Measurements from ENCODE around the gene GID8. TPM values are rescaled to one million over a fixed set of nuclear protein-coding genes. Genes with fewer than 3 reads are reported as not detected.

GID8 gene
- total and polyA plus RNA-seq, 2 donors (not counting 3 experiments of a cell fraction or from before 2014, with no cell fraction given), result 25.3 to 34.6 TPM

DNA sequence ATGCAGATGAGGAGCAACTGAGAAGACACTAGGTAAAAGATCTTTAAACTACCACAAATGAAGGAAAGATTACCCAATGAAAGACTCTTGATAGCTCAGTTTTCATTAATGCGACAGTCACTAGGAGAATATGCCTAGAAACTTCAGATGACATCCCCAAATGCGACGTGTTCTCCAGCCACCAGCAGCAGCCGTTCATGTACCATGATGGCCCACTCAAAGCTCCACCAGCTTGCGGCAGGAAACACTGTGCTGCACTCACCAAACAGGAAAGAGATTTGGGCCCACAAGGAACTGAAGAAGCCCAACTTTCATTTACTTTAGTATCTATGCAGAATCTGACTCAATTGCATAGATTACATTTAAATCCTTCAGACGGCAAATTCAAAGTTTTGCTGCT lies 19.1 kb upstream of the GID8 start:
- DNase-seq (ENCODE audit: low read depth, low spot score), result no peak
- Histone ChIP-seq H3K27me3 (ENCODE audit: control insufficient read depth in 2 of 2, insufficient read depth in 2 of 2, low read length in 2 of 2) (no peaks in the 10 kb centered on the region), H3K9ac (replicated peaks; ENCODE audit: extremely low read depth, insufficient read depth, low read length) (no peak overlapping the region), H3K4me3 (replicated peaks in 1 of 3; ENCODE audit: insufficient read depth in 1 of 3, low read depth in 1 of 3, low read length in 3 of 3) (no peak overlapping the region), H2AFZ (ENCODE audit: low read depth, low read length) (no peak overlapping the region), H3K4me1 (ENCODE audit: control insufficient read depth, extremely low read depth, insufficient read depth, low read length) (peaks cover 16% of the 10 kb centered on the region), H3K9me3 (replicated peaks; ENCODE audit: control insufficient read depth, insufficient read depth, low read length) (no peaks in the 10 kb centered on the region), H3K4me2 (ENCODE audit: insufficient read depth, low read length) (no peak overlapping the region), H3K27ac (ENCODE audit: insufficient read depth, low read depth, low read length) (no peak overlapping the region), H3K9me1 (replicated peaks; ENCODE audit: control insufficient read depth, extremely low read depth, insufficient read depth, low read length) (no peaks in the 10 kb centered on the region), H3K79me2 (ENCODE audit: control insufficient read depth, insufficient read depth, low read length) (peaks cover 100% of the 10 kb centered on the region), H3K36me3 (ENCODE audit: control insufficient read depth in 2 of 2, extremely low read depth in 1 of 2, insufficient read depth in 2 of 2, low read length in 2 of 2) (no peaks in the 10 kb centered on the region), H4K20me1 (replicated peaks; ENCODE audit: control insufficient read depth, extremely low read depth, insufficient read depth, low read length) (peaks cover 28% of the 10 kb centered on the region)
- ChIA-PET POLR2A (no interaction called here), CTCF (interaction anchor here (0.8 to 1.2 kb wide), 2 partner anchors 10 to 12 kb away, joined by 3 read pairs; no protein-coding TSS in a partner anchor)
- BruUV-seq (replicated peaks), result no TSS peak
- TF ChIP-seq EZH2 (IDR thresholded peaks at IDR 0.05; ENCODE audit: borderline replicate concordance, low read depth, low read length, severe bottlenecking), result no peak
- TF ChIP-seq JUN (IDR thresholded peaks at IDR 0.05; ENCODE audit: borderline replicate concordance, insufficient read depth, insufficient read length, low read depth), result no peak
- TF ChIP-seq, protein P1, sequence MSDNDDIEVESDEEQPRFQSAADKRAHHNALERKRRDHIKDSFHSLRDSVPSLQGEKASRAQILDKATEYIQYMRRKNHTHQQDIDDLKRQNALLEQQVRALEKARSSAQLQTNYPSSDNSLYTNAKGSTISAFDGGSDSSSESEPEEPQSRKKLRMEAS (IDR thresholded peaks at IDR 0.05; ENCODE audit: insufficient read depth, insufficient read length), result no peak
- no peak for TF ChIP-seq POLR2AphosphoS5 (IDR thresholded peaks at IDR 0.05; ENCODE audit: insufficient read depth, low read depth, low read length)
- TF ChIP-seq POLR2A (IDR thresholded peaks at IDR 0.05; ENCODE audit: low read depth, low read length), result no peak
- TF ChIP-seq, protein P2, sequence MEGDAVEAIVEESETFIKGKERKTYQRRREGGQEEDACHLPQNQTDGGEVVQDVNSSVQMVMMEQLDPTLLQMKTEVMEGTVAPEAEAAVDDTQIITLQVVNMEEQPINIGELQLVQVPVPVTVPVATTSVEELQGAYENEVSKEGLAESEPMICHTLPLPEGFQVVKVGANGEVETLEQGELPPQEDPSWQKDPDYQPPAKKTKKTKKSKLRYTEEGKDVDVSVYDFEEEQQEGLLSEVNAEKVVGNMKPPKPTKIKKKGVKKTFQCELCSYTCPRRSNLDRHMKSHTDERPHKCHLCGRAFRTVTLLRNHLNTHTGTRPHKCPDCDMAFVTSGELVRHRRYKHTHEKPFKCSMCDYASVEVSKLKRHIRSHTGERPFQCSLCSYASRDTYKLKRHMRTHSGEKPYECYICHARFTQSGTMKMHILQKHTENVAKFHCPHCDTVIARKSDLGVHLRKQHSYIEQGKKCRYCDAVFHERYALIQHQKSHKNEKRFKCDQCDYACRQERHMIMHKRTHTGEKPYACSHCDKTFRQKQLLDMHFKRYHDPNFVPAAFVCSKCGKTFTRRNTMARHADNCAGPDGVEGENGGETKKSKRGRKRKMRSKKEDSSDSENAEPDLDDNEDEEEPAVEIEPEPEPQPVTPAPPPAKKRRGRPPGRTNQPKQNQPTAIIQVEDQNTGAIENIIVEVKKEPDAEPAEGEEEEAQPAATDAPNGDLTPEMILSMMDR (IDR thresholded peaks at IDR 0.05; ENCODE audit: extremely low read depth in 1 of 2, insufficient read depth in 1 of 2, low read depth in 1 of 2, low read length in 2 of 2), result no peak
- TF ChIP-seq MYC (IDR thresholded peaks at IDR 0.05; ENCODE audit: low read depth, low read length), result no peak
- no peak for TF ChIP-seq GATA2 (IDR thresholded peaks at IDR 0.05; ENCODE audit: insufficient read depth, insufficient read length, low read depth, low read length)
- TF ChIP-seq FOS (IDR thresholded peaks at IDR 0.05; ENCODE audit: borderline replicate concordance, insufficient read depth, low read length), result no peak
- no peak for FAIRE-seq
- intact Hi-C loops (cut with micrococcal nuclease), result no loop called here
- dilution Hi-C loops (cut with MboI; ENCODE audit: extremely low pct_ligation_motif_present, low sequenced_read_pairs), result no loop called here
